ENCODE measurements around the gene RNGTT.

The RNGTT gene

GRCh38 chr6:88666901-88667300 lies 296.5 kb downstream of the RNGTT start:
- TF ChIP-seq MYC (IDR thresholded peaks at IDR 0.05; ENCODE audit: low read depth, low read length) (no peak), POLR2A (IDR thresholded peaks at IDR 0.05; ENCODE audit: extremely low read depth, insufficient read length) (no peak), MAX (IDR thresholded peaks at IDR 0.05; ENCODE audit: low read depth, low read length) (no peak), CTCF (IDR thresholded peaks at IDR 0.05; ENCODE audit: low read depth, low read length) (no peak)
- DNase-seq (ENCODE audit: low read depth) = no peak

GRCh38 chr6:88665131-88665530 lies 298.3 kb downstream of the RNGTT start:
- DNase-seq (ENCODE audit: low read depth) = no peak
- H3K4me3 ChIP-seq (ENCODE audit: low read depth, low read length) = no peak overlapping the region
- TF ChIP-seq POLR2A (IDR thresholded peaks at IDR 0.05; ENCODE audit: extremely low read depth, insufficient read length) = no peak

More at GRCh38 chr6:88666901-88667300, 296.5 kb downstream of the RNGTT start:
- no peak overlapping the region for H3K4me3 ChIP-seq (ENCODE audit: low read depth, low read length)

- no peak overlapping the region for H3K4me3 ChIP-seq (ENCODE audit: low read depth, low read length)
- DNase-seq (ENCODE audit: low read depth) = no peak
- TF ChIP-seq POLR2A (IDR thresholded peaks at IDR 0.05; ENCODE audit: extremely low read depth, insufficient read length) (no peak), MYC (IDR thresholded peaks at IDR 0.05; ENCODE audit: low read depth, low read length) (no peak), CTCF (IDR thresholded peaks at IDR 0.05; ENCODE audit: low read depth, low read length) (no peak), MAX (IDR thresholded peaks at IDR 0.05; ENCODE audit: low read depth, low read length) (no peak)
Observed at GRCh38 chr6:88663801-88664200, 299.6 kb downstream of the RNGTT start.

GRCh38 chr6:88662653-88663174 lies 300.7 kb downstream of the RNGTT start:
- TF ChIP-seq MAX (IDR thresholded peaks at IDR 0.05; ENCODE audit: low read depth, low read length) = no peak
- TF ChIP-seq MYC (IDR thresholded peaks at IDR 0.05; ENCODE audit: low read depth, low read length) = no peak
- TF ChIP-seq CTCF (IDR thresholded peaks at IDR 0.05; ENCODE audit: low read depth, low read length) = no peak
- TF ChIP-seq POLR2A (IDR thresholded peaks at IDR 0.05; ENCODE audit: extremely low read depth, insufficient read length) = no peak
- no peak overlapping the region for H3K4me3 ChIP-seq (ENCODE audit: low read depth, low read length)
- no peak for DNase-seq (ENCODE audit: low read depth)

- no peak overlapping the region for H3K4me3 ChIP-seq (ENCODE audit: low read depth, low read length)
- DNase-seq (ENCODE audit: low read depth) = no peak
- no peak for TF ChIP-seq CTCF (IDR thresholded peaks at IDR 0.05; ENCODE audit: low read depth, low read length)
Observed at GRCh38 chr6:88662163-88662580, 301.2 kb downstream of the RNGTT start.

GRCh38 chr6:88661136-88661535 lies 302.3 kb downstream of the RNGTT start:
- DNase-seq (ENCODE audit: low read depth) = no peak
- TF ChIP-seq MYC (IDR thresholded peaks at IDR 0.05; ENCODE audit: low read depth, low read length) (no peak), CTCF (IDR thresholded peaks at IDR 0.05; ENCODE audit: low read depth, low read length) (no peak), MAX (IDR thresholded peaks at IDR 0.05; ENCODE audit: low read depth, low read length) (no peak), POLR2A (IDR thresholded peaks at IDR 0.05; ENCODE audit: extremely low read depth, insufficient read length) (no peak)
- no peak overlapping the region for H3K4me3 ChIP-seq (ENCODE audit: low read depth, low read length)

Measured in NB4 (cell line).